A549 (cell line): ENCODE data around the gene PMVK. TPM values are rescaled to one million over a fixed set of nuclear protein-coding genes. Genes with fewer than 3 reads are reported as not detected.
"Not testable (repeated sequence)": the region's sequence is repeated elsewhere in the genome, so short reads cannot be mapped to it uniquely, and the experiment has no call there.

Experiments used
- ATAC-seq, 2 experiments: fragments of 200-7000 bp in 1 of 2; fragments of >200 bp in 1 of 2; cut with Nextera tagmentation in 1 of 2; cut with Tn5 transposase in 1 of 2; 3 replicates each; pipeline versions ENCODE4 v1.8.0 to v1.9.1; 2018 to 2020; ENCODE audit warnings: mild to moderate bottlenecking in 1 of 2, moderate library complexity in 1 of 2
- CTCF ChIA-PET: fragments of 300-600 bp; sonication (Branson Sonifier 250); formaldehyde crosslinking; extraction: SDS; loops from one replicate; lab custom pipeline; 2021; ENCODE audit warnings: antibody characterized with exemption, inconsistent platforms; lab: Yijun Ruan, JAX
- POLR2A ChIA-PET: fragments of 350-600 bp; formaldehyde crosslinking; extraction: SDS; loops from one replicate; lab custom pipeline; 2021; ENCODE audit warnings: antibody characterized with exemption, inconsistent platforms; lab: Yijun Ruan, JAX
- DNase-seq, 2 experiments: peaks; one replicate each; pipeline versions ENCODE4 v3.0.0 to v3.0.0-alpha.2; 2011 to 2016; ENCODE audit warnings: low read depth in 1 of 2, low spot score in 1 of 2
- FAIRE-seq: peaks from 2 replicates; lab custom pipeline; 2011; peaks lifted over from hg19 to GRCh38; lab: Jason Lieb, UNC
- H3K27ac ChIP-seq, 2 experiments: fragments of >200 bp; sonication (Bioruptor Twin); formaldehyde crosslinking; 3 replicates each; pipeline ENCODE4 v1.5.1; 2016 to 2017
- H3K4me1 ChIP-seq: fragments of >200 bp; sonication (Bioruptor Twin); formaldehyde crosslinking; 3 replicates; pipeline ENCODE4 v1.6.1; 2016
- H3K4me2 ChIP-seq: fragments of >200 bp; sonication (Bioruptor Twin); formaldehyde crosslinking; 3 replicates; pipeline ENCODE4 v1.6.1; 2016
- H3K4me3 ChIP-seq: fragments of >200 bp; sonication (Bioruptor Twin); formaldehyde crosslinking; 3 replicates; pipeline ENCODE4 v1.5.1; 2016
- H3K9me3 ChIP-seq: fragments of >200 bp; sonication (Bioruptor Twin); formaldehyde crosslinking; 3 replicates; pipeline ENCODE4 v1.6.1; 2016
- BHLHE40 ChIP-seq: IDR thresholded peaks from 2 replicates; pipeline ENCODE4 v1.6.1; 2012; ENCODE audit warnings: low read depth, low read length, inconsistent platforms
- CBX2 ChIP-seq: fragments of 200-600 bp; sonication (generic); IDR thresholded peaks from 2 replicates; pipeline ENCODE4 v1.6.1; 2016; ENCODE audit warnings: low read depth, mild to moderate bottlenecking, borderline replicate concordance
- ESRRA ChIP-seq: fragments of 150-350 bp; IDR thresholded peaks from 2 replicates; pipeline ENCODE4 v1.6.1; 2014; ENCODE audit warnings: mild to moderate bottlenecking, low read length, borderline replicate concordance
- FOXS1 ChIP-seq: fragments of 250-450 bp; sonication (Bioruptor Pico); IDR thresholded peaks from 2 replicates; pipeline ENCODE4 v1.5.0; 2020; ENCODE audit warnings: mild to moderate bottlenecking, moderate library complexity
- HDAC2 ChIP-seq: fragments of 200-600 bp; sonication (generic); IDR thresholded peaks from 2 replicates; pipeline ENCODE4 v1.6.1; 2016
- HOXA7 ChIP-seq: fragments of 250-450 bp; sonication (Bioruptor Pico); IDR thresholded peaks from 2 replicates; pipeline ENCODE4 v1.5.0; 2020; ENCODE audit warnings: mild to moderate bottlenecking, moderate library complexity
- KDM5A ChIP-seq: fragments of 200-600 bp; sonication (generic); IDR thresholded peaks from 2 replicates; pipeline ENCODE4 v1.6.1; 2016; ENCODE audit warnings: antibody characterized with exemption, mild to moderate bottlenecking
- MAZ ChIP-seq: fragments of 150-350 bp; IDR thresholded peaks from 2 replicates; pipeline ENCODE4 v1.6.1; 2014; ENCODE audit warnings: antibody characterized with exemption, low read depth, low read length, borderline replicate concordance
- MYC ChIP-seq: IDR thresholded peaks from 2 replicates; pipeline ENCODE4 v1.6.1; 2012; ENCODE audit warnings: mild to moderate bottlenecking, inconsistent platforms, low read length, improper control_type of control experiment, borderline replicate concordance
- NFE2L2 ChIP-seq: fragments of 150-350 bp; conservative IDR thresholded peaks from 2 replicates; pipeline ENCODE4 v1.6.1; 2014; ENCODE audit warnings: low read length
- PHF8 ChIP-seq: fragments of 200-600 bp; sonication (generic); IDR thresholded peaks from 2 replicates; pipeline ENCODE4 v1.6.1; 2016; ENCODE audit warnings: low read depth, mild to moderate bottlenecking, antibody characterized with exemption, moderate library complexity, borderline replicate concordance
- POLR2A ChIP-seq: IDR thresholded peaks from 2 replicates; pipeline ENCODE4 v1.6.1; 2012; ENCODE audit warnings: mild to moderate bottlenecking, low read length
- POLR2AphosphoS2 ChIP-seq: conservative IDR thresholded peaks from 2 replicates; pipeline ENCODE4 v1.6.1; 2012; ENCODE audit warnings: low read length, improper control_type of control experiment, inconsistent platforms
- RAD21 ChIP-seq, 2 experiments: fragments of >200 bp in 1 of 2; sonication (Bioruptor Twin) in 1 of 2; formaldehyde crosslinking in 1 of 2; IDR thresholded peaks in 1 of 2; conservative IDR thresholded peaks in 1 of 2; 2 replicates in 1 of 2; 3 replicates in 1 of 2; pipeline ENCODE4 v1.6.1; 2012 to 2018; ENCODE audit warnings: inconsistent platforms in 1 of 2
- RFX5 ChIP-seq: fragments of 450-650 bp; IDR thresholded peaks from 2 replicates; pipeline ENCODE4 v1.7.1; 2014; ENCODE audit warnings: antibody characterized with exemption, mild to moderate bottlenecking, moderate library complexity
- SMC3 ChIP-seq: fragments of >200 bp; sonication (Bioruptor Twin); formaldehyde crosslinking; IDR thresholded peaks from 3 replicates; pipeline ENCODE4 v1.6.1; 2018; ENCODE audit warnings: inconsistent platforms
- TP53 ChIP-seq: fragments of 250-450 bp; sonication (Bioruptor Pico); IDR thresholded peaks from 2 replicates; pipeline ENCODE4 v1.5.0; 2021; ENCODE audit warnings: mild to moderate bottlenecking, moderate library complexity
- ZC3H11A ChIP-seq: fragments of 450-650 bp; IDR thresholded peaks from 2 replicates; pipeline ENCODE4 v1.6.1; 2014; ENCODE audit warnings: antibody characterized with exemption, mild to moderate bottlenecking
- WGBS: methylation state at CpG from one replicate; pipeline ENCODE4 v1.1.6; 2017; ENCODE audit errors: missing lambda C conversion rate; 5-methylcytosine and 5-hydroxymethylcytosine counted together
- polyA plus RNA-seq, 4 experiments: library from polyadenylated mRNA; depleted of rRNA in 3 of 4; stranded (reverse); fragments of >200 nt; fragmentation: RNase III in 1 of 4; extraction: RNeasy Plus Mini Kit Qiagen cat#74134 plus additional on column Dnase treatment in 1 of 4; gene quantifications; 2 replicates in 3 of 4; 3 replicates in 1 of 4; pipeline ENCODE4 v1.2.3, GENCODE V29; 2011 to 2017
- TF ChIP-seq, protein P1 (sequence below): fragments of >200 bp; sonication (Bioruptor Twin); formaldehyde crosslinking; IDR thresholded peaks from 3 replicates; pipeline ENCODE4 v1.5.1; 2016
- TF ChIP-seq, protein P2 (sequence below): fragments of 450-650 bp; IDR thresholded peaks from 2 replicates; pipeline ENCODE4 v1.6.1; 2014; ENCODE audit warnings: antibody characterized with exemption
- TF ChIP-seq, protein P3 (sequence below): IDR thresholded peaks from 2 replicates; pipeline ENCODE4 v1.6.1; 2012

Gene PMVK
- polyA plus RNA-seq, 2 of the 4 experiments (the other 2 are of a cell fraction): 35.7 to 52.0 TPM

DNA sequence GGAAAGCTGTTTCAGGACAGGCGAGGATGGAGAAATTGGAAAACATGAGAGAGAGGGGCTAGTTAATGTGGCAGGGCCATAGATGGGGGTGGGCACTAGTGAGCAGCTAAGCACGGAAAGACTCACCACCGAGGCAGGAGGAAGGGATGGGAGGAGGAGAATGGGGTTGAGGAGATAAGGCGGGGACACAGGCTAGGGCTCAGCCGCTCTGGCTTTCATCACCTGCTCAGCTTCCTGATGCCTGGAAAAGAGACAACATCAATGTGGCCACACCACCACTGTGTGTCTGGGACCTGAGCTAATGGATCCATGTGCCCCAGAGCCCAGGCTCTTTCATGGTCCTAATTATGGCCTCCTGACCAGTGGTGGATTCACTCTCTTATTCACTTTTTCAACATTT, 27.6 kb downstream of the PMVK start:
- H3K27ac ChIP-seq: no peak overlapping the region
- H3K9me3 ChIP-seq: no peaks in the 10 kb centered on the region
- TF ChIP-seq ZC3H11A: no peak
- TF ChIP-seq, all 56 proteins: peak for 0
- DNase-seq: no peak
- ChIA-PET POLR2A (interaction anchor here (1.1 kb wide), 1 partner anchor 27 kb away, joined by 3 read pairs; no protein-coding TSS in a partner anchor), CTCF (interaction anchor here (0.8 to 1.0 kb wide), 2 partner anchors 13 to 260 kb away, joined by 3 read pairs; no protein-coding TSS in a partner anchor)
- H3K4me2 ChIP-seq: no peak overlapping the region
- no peak for ATAC-seq
- WGBS: 62% methylated on average over 5 of the region's 5 CpGs
- H3K4me1 ChIP-seq: no peaks in the 10 kb centered on the region
- FAIRE-seq: no peak
- no peak overlapping the region for H3K4me3 ChIP-seq

DNA sequence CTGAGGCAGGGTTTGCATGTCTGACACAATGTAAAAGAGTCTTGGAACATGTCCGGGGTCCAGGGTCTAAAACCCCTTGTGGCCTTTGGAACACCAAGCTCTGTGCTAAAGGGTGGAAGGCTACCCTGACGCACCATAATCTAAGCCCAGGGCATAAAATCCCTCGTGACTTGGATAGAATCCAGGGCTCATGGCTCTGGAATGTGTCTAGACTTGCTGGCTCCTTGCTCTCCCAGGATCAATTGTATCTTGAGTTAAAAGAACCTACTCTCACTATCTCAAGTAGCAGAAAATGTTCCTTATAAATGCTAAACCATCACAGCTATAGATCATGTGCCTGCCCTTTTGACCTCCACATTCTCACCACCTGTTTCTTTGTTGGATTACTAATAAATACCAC, 28.4 kb downstream of the PMVK start:
- H3K9me3 ChIP-seq, H3K4me3 ChIP-seq, H3K4me2 ChIP-seq, ATAC-seq, DNase-seq, H3K27ac ChIP-seq, H3K4me1 ChIP-seq, POLR2A ChIA-PET, FAIRE-seq: not testable (repeated sequence)
- WGBS: 67% methylated on average over 3 of the region's 3 CpGs
- CTCF ChIA-PET: interaction anchor here (1.0 kb wide), 1 partner anchor 12 kb away, joined by 3 read pairs; no protein-coding TSS in a partner anchor

DNA sequence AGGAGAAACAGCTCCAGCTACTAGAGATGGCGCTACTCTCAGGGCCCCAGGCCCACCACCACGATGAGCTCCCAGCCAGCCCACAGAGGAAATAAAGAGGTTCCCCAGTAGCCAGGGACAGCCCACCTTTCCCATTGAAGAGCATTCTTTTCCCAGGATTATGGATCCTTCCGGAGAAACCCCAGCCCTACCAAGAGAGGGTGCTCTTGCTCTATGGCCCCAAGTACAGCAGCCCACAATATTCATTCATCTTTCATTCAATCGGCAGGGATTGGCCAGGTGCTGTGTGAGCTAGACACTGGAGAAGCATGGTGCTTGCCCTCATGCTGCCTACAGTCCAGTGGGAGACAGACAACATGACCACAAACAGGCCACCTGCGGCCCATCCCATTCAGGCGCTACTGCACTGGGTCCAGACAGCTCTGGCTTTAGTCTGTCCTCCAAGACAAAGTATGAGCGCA, 29.9 kb downstream of the PMVK start:
- Histone ChIP-seq H3K4me1 (no peaks in the 10 kb centered on the region), H3K27ac (no peak overlapping the region), H3K9me3 (no peaks in the 10 kb centered on the region), H3K4me3 (no peak overlapping the region), H3K4me2 (no peak overlapping the region)
- CTCF ChIA-PET: interaction anchor here (0.9 to 1.7 kb wide), 19 partner anchors 12 to 426 kb away, joined by 3 to 8 read pairs (median 3); partner anchors contain the start of genes PBXIP1 and PMVK
- ATAC-seq: peak; percentile 20 to 79; a peak in 3 of 6 replicates
- WGBS: 68% methylated on average over 7 of the region's 7 CpGs
- POLR2A ChIA-PET: no interaction called here
- DNase-seq: peak; percentile 20 to 44
- no peak for FAIRE-seq
- TF ChIP-seq SMC3 (peak; percentile 43), KDM5A (no peak), RAD21 (conservative IDR thresholded peaks at IDR 0.05 in 1 of 2, IDR thresholded peaks at IDR 0.05 in 1 of 2) (peak; percentile 58 to 78), MAZ (no peak), POLR2AphosphoS2 (no peak)
- TF ChIP-seq, protein P1, sequence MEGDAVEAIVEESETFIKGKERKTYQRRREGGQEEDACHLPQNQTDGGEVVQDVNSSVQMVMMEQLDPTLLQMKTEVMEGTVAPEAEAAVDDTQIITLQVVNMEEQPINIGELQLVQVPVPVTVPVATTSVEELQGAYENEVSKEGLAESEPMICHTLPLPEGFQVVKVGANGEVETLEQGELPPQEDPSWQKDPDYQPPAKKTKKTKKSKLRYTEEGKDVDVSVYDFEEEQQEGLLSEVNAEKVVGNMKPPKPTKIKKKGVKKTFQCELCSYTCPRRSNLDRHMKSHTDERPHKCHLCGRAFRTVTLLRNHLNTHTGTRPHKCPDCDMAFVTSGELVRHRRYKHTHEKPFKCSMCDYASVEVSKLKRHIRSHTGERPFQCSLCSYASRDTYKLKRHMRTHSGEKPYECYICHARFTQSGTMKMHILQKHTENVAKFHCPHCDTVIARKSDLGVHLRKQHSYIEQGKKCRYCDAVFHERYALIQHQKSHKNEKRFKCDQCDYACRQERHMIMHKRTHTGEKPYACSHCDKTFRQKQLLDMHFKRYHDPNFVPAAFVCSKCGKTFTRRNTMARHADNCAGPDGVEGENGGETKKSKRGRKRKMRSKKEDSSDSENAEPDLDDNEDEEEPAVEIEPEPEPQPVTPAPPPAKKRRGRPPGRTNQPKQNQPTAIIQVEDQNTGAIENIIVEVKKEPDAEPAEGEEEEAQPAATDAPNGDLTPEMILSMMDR: peak; percentile 37

DNA sequence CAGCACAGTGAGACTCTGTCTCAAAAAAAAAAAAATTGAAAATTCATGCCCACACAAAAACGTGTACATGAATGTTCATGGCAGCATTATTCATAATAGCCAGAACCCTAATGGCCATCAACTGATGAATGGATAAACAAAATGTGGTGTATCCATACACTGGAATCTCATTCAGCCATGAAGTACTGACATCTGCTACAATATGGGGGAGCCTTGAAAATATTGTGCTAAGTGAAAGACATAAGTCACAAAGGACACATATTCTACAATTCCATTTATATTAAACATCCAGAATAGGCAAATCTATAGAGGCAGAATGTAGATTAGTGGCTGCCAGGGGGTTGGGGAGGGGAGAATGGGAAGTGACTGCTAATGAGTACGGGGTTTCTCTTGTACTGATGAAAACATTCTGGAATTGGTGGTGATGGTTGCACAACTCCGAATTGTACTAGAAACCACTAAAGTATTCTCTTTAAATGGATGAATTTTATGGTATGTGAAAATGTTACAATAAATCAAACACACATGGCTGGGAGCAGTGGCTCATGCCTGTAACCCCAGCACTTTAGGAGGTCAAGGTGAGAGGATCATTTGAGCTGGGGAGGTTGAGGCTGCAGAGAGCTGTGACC, 33.5 kb downstream of the PMVK start:
- DNase-seq: no peak
- Histone ChIP-seq H3K4me1 (no peaks in the 10 kb centered on the region), H3K9me3 (no peaks in the 10 kb centered on the region), H3K27ac (no peak overlapping the region), H3K4me3 (no peak overlapping the region), H3K4me2 (no peak overlapping the region)
- FAIRE-seq: no peak
- ChIA-PET CTCF (interaction anchor here (1.3 kb wide), 1 partner anchor 10 kb away, joined by 3 read pairs; no protein-coding TSS in a partner anchor), POLR2A (no interaction called here)
- no peak for ATAC-seq
- TF ChIP-seq SMC3 (no peak), KDM5A (no peak), RAD21 (conservative IDR thresholded peaks at IDR 0.05 in 1 of 2, IDR thresholded peaks at IDR 0.05 in 1 of 2) (no peak), ESRRA (no peak), POLR2A (no peak), FOXS1 (CRISPR knock-in tag) (no peak), MYC (no peak), CBX2 (no peak), MAZ (no peak), BHLHE40 (no peak), RFX5 (no peak), HOXA7 (CRISPR knock-in tag) (no peak), TP53 (no peak), HDAC2 (no peak), PHF8 (no peak), NFE2L2 (no peak)
- TF ChIP-seq, protein P2, sequence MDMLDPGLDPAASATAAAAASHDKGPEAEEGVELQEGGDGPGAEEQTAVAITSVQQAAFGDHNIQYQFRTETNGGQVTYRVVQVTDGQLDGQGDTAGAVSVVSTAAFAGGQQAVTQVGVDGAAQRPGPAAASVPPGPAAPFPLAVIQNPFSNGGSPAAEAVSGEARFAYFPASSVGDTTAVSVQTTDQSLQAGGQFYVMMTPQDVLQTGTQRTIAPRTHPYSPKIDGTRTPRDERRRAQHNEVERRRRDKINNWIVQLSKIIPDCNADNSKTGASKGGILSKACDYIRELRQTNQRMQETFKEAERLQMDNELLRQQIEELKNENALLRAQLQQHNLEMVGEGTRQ: no peak
- TF ChIP-seq, protein P1: no peak
- TF ChIP-seq, protein P3, sequence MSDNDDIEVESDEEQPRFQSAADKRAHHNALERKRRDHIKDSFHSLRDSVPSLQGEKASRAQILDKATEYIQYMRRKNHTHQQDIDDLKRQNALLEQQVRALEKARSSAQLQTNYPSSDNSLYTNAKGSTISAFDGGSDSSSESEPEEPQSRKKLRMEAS: no peak
- WGBS: 27% methylated on average over 3 of the region's 3 CpGs
